Measurements from ENCODE around the gene MTERF4.

MTERF4 gene

GRCh38 chr2:241133436-241133820 is 31.3 kb upstream of the MTERF4 start:
- no peak for DNase-seq

- DNase-seq, result no peak
Observed at GRCh38 chr2:241132538-241133435, 30.7 kb upstream of the MTERF4 start.

- DNase-seq, result no peak
Observed at GRCh38 chr2:241131531-241131930, 29.4 kb upstream of the MTERF4 start.

GRCh38 chr2:241130316-241130715 is 28.2 kb upstream of the MTERF4 start:
- DNase-seq, result no peak

- DNase-seq, result no peak
Observed at GRCh38 chr2:241129086-241129871, 27.2 kb upstream of the MTERF4 start.

GRCh38 chr2:241128266-241128665 is 26.2 kb upstream of the MTERF4 start:
- no peak for DNase-seq

- no peak for DNase-seq
Observed at GRCh38 chr2:241126771-241127202, 24.7 kb upstream of the MTERF4 start.

- DNase-seq, result no peak
Observed at GRCh38 chr2:241126201-241126611, 24.1 kb upstream of the MTERF4 start.

- DNase-seq, result no peak
Observed at GRCh38 chr2:241125626-241126025, 23.5 kb upstream of the MTERF4 start.

GRCh38 chr2:241123816-241124536 is 21.9 kb upstream of the MTERF4 start:
- no peak for DNase-seq

GRCh38 chr2:241122376-241123002 is 20.4 kb upstream of the MTERF4 start:
- DNase-seq, result no peak

- DNase-seq, result no peak
Observed at GRCh38 chr2:241121008-241121407, 18.9 kb upstream of the MTERF4 start.

GRCh38 chr2:241120440-241120839 is 18.4 kb upstream of the MTERF4 start:
- DNase-seq, result no peak

GRCh38 chr2:241118737-241119505 is 16.8 kb upstream of the MTERF4 start:
- no peak for DNase-seq

GRCh38 chr2:241116606-241117560 is 14.8 kb upstream of the MTERF4 start:
- no peak for DNase-seq

GRCh38 chr2:241115361-241115760 is 13.3 kb upstream of the MTERF4 start:
- DNase-seq, result no peak

GRCh38 chr2:241114836-241115235 is 12.7 kb upstream of the MTERF4 start:
- DNase-seq, result no peak

- no peak for DNase-seq
Observed at GRCh38 chr2:241112592-241112991, 10.5 kb upstream of the MTERF4 start.

GRCh38 chr2:241112046-241112445 is 10.0 kb upstream of the MTERF4 start:
- no peak for DNase-seq

- DNase-seq, result no peak
Observed at GRCh38 chr2:241111440-241111805, 9.3 kb upstream of the MTERF4 start.
